Breast epithelium (tissue), 4 donors: ENCODE results near the gene CLCN7. TPM values are rescaled to one million over a fixed set of nuclear protein-coding genes. Genes with fewer than 3 reads are reported as not detected.

Experiments used
- DNase-seq, 2 donors: peaks; one replicate each; pipeline ENCODE4 v3.0.0-alpha.2; 2019; ENCODE audit warnings: low spot score in 2 of 2
- H3K27ac ChIP-seq, 2 donors: fragments of 200-600 bp; sonication (generic) in 1 of 2; one replicate each; pipeline ENCODE4 v1.5.1; 2016 to 2019; ENCODE audit warnings: mild to moderate bottlenecking in 1 of 2
- H3K27me3 ChIP-seq, 2 donors: fragments of 200-600 bp; sonication (generic) in 1 of 2; one replicate each; pipeline versions ENCODE4 v1.5.1 to v1.6.0; 2017 to 2019; ENCODE audit warnings: control low read depth in 1 of 2, mild to moderate bottlenecking in 1 of 2
- H3K36me3 ChIP-seq: fragments of 200-600 bp; one replicate; pipeline ENCODE4 v1.5.1; 2019
- H3K4me1 ChIP-seq, 2 donors: fragments of 200-600 bp; sonication (generic); one replicate each; pipeline ENCODE4 v1.5.1; 2016 to 2019; ENCODE audit warnings: control low read depth in 1 of 2
- H3K4me3 ChIP-seq, 3 donors: fragments of 200-600 bp; sonication (generic); 1 replicate in 2 of 3; 2 replicates in 1 of 3; pipeline ENCODE4 v1.5.1; 2016 to 2019; ENCODE audit warnings: mild to moderate bottlenecking in 3 of 3, moderate library complexity in 2 of 3
- H3K9me3 ChIP-seq, 2 donors: fragments of 200-600 bp; sonication (generic) in 1 of 2; one replicate each; pipeline ENCODE4 v1.5.1; 2016 to 2019; ENCODE audit warnings: control low read depth in 1 of 2
- POLR2A ChIP-seq: fragments of 450-650 bp; IDR thresholded peaks from one replicate; pipeline ENCODE4 v1.6.1; 2016; ENCODE audit warnings: antibody characterized with exemption, mild to moderate bottlenecking, moderate library complexity
- POLR2AphosphoS5 ChIP-seq, 3 donors: sonication (generic); formaldehyde crosslinking; IDR thresholded peaks; one replicate each; pipeline ENCODE4 v1.6.1; 2017; ENCODE audit warnings: antibody characterized with exemption in 3 of 3
- intact Hi-C: fragments of 100-400 bp; cut with DNase I; formaldehyde crosslinking; loops from one replicate; pipeline ENCODE4 v1.15.1; 2023; ENCODE audit warnings: low total_unique reads
- total RNA-seq, 3 donors: library from RNA; depleted of rRNA; stranded (reverse); fragments of >200 nt; gene quantifications; one replicate each; pipeline ENCODE4 v1.1.0, GENCODE V29; 2016
- TF ChIP-seq, protein P1 (sequence below), 3 donors: fragments of 450-650 bp; IDR thresholded peaks; one replicate each; pipeline ENCODE4 v1.5.1; 2016 to 2017; ENCODE audit warnings: antibody characterized with exemption in 3 of 3, mild to moderate bottlenecking in 3 of 3, moderate library complexity in 3 of 3

The CLCN7 gene
- total RNA-seq, 3 donors from 2014 or later: 52.2 to 72.3 (median 71.4) TPM

DNA sequence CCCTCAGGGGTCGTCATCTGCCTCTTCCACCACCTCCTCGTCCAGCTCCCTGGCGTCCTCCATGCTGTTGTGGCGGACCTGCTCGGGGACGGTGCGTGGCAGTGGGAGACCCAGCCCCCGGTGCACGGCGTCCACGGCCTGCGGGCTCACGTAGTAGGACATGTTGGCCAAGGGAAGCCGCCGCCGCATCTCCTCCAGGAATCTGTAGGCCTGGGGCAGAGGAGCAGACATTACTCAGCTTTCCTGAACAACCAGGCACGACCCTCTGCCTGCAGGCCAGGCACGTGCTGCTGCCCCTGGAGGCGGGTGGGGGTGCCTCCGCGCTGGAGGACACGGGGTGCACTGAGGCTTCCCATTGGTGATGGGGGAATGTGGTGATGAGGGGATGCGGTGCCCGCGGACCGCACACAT is 36.1 kb upstream of the CLCN7 start:
- Histone ChIP-seq H3K4me3 (no peak overlapping the region), H3K9me3 (peaks cover 11% of the 10 kb centered on the region in 2 donors), H3K27me3 (no peaks in the 10 kb centered on the region), H3K4me1 (no peaks in the 10 kb centered on the region), H3K36me3 (no peaks in the 10 kb centered on the region), H3K27ac (no peak overlapping the region)
- DNase-seq: no peak
- intact Hi-C loops: no loop called here
- TF ChIP-seq, protein P1, sequence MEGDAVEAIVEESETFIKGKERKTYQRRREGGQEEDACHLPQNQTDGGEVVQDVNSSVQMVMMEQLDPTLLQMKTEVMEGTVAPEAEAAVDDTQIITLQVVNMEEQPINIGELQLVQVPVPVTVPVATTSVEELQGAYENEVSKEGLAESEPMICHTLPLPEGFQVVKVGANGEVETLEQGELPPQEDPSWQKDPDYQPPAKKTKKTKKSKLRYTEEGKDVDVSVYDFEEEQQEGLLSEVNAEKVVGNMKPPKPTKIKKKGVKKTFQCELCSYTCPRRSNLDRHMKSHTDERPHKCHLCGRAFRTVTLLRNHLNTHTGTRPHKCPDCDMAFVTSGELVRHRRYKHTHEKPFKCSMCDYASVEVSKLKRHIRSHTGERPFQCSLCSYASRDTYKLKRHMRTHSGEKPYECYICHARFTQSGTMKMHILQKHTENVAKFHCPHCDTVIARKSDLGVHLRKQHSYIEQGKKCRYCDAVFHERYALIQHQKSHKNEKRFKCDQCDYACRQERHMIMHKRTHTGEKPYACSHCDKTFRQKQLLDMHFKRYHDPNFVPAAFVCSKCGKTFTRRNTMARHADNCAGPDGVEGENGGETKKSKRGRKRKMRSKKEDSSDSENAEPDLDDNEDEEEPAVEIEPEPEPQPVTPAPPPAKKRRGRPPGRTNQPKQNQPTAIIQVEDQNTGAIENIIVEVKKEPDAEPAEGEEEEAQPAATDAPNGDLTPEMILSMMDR (IDR thresholded peaks at IDR 0.05): no peak

DNA sequence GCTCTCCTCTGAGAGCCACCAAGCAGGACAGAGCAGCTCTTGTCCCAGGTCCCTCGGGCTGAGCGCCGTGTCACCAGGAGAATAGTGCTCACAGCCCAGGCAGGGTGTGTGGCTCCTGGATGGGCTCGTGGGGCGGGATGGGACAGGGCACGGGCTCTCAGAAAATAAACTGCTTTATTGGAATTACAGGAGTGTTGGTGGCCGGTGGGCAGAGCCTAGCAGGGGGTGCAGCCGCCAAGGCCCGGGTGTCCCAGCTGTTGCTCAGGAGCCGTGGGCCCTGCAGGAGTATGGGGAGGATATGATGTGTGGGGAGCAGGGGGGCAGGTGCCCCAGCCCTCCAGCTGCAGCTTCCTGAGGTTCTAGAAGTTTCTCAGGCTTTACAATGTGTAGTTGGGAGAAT is 35.4 kb upstream of the CLCN7 start:
- Histone ChIP-seq H3K4me1 (no peaks in the 10 kb centered on the region), H3K27me3 (no peaks in the 10 kb centered on the region), H3K36me3 (no peaks in the 10 kb centered on the region), H3K4me3 (no peak overlapping the region), H3K9me3 (peaks cover 11% of the 10 kb centered on the region in 2 donors), H3K27ac (no peak overlapping the region)
- TF ChIP-seq POLR2AphosphoS5 (IDR thresholded peaks at IDR 0.05): no peak
- TF ChIP-seq POLR2A: no peak
- TF ChIP-seq, protein P1 (IDR thresholded peaks at IDR 0.05): no peak
- intact Hi-C loops: no loop called here
- DNase-seq: no peak

DNA sequence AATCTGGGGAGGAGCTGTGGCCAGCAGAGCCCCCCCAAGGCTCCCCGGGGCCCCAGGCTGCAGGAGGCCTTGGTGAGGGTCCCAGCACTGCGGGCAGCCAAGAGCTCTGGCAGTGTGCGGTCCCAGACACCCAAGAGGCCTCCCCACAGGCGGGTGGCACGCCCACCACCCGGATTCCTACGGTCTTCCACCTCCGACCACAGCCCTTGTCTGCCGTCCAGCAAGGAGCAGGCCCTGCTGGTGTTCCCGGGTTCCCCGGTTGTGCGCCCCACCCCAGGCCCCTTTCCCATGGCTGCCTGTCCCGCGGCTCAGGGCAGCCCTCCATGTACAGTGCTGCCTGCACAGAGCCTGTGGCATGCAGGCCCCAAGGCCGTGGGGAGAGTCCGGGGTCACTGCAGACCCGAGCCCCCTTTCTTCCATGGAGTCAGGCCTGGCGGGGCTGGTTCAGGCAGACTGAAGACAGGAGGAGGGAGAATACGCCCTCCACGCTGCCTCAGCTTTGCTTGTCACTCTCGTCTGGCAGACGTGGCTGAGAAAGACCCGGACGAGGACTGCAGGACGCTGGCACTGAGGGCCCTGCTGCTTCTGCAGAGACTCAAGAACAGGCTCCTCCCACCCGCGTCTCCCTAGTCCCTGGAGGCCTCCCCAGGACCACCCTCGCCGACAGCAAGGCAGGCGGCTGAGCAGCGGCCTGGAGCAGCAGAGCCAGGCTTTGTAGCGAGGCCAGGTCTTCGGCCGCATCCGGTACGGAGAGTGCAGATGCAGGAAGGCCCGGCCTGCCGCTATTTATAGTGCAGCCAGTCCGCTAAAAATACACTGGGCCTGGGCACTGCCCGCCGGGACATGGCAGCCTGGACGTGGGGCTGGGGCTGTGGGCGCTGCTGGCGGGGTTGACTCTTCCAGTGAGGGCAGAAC is 34.7 kb upstream of the CLCN7 start:
- intact Hi-C loops: no loop called here
- no peak overlapping the region for H3K4me3 ChIP-seq
- no peak for DNase-seq
- H3K27ac ChIP-seq: peak overlapping the region in 1 of 2 donors; percentile 32
- H3K36me3 ChIP-seq: no peaks in the 10 kb centered on the region
- peaks cover 7 to 10% of the 10 kb centered on the region in 2 donors for H3K9me3 ChIP-seq
- TF ChIP-seq, protein P1 (IDR thresholded peaks at IDR 0.05): no peak
- TF ChIP-seq POLR2AphosphoS5 (IDR thresholded peaks at IDR 0.05) (no peak), POLR2A (no peak)
- no peaks in the 10 kb centered on the region for H3K4me1 ChIP-seq
- no peaks in the 10 kb centered on the region for H3K27me3 ChIP-seq

- H3K4me1 ChIP-seq: no peaks in the 10 kb centered on the region
These were observed 33.8 kb upstream of the CLCN7 start for GRCh38 chr16:1508494-1509187.

More at GRCh38 chr16:1508494-1509187, 33.8 kb upstream of the CLCN7 start:
- Histone ChIP-seq H3K27ac (peak overlapping the region in 1 of 2 donors; percentile 32), H3K36me3 (no peaks in the 10 kb centered on the region), H3K27me3 (no peaks in the 10 kb centered on the region), H3K9me3 (peaks cover 0 to 3% of the 10 kb centered on the region in 2 donors), H3K4me3 (no peak overlapping the region)
- TF ChIP-seq, protein P1 (IDR thresholded peaks at IDR 0.05): no peak
- TF ChIP-seq POLR2A (no peak), POLR2AphosphoS5 (IDR thresholded peaks at IDR 0.05) (no peak)
- no peak for DNase-seq
- intact Hi-C loops: no loop called here
